Adrenal gland (tissue), 12 donors: ENCODE measurements around the gene MUSK. TPM values are rescaled to one million over a fixed set of nuclear protein-coding genes. Genes with fewer than 3 reads are reported as not detected.

Source experiments
- DNase-seq, 7 donors: peaks; one replicate each; pipeline ENCODE4 v3.0.0-alpha.2; 2019 to 2020
- H3K27ac ChIP-seq, 5 donors: fragments of 200-600 bp; sonication (generic) in 4 of 5; 1 replicate in 3 of 5; 2 replicates in 2 of 5; pipeline versions ENCODE4 v1.5.1 to v1.8.0; 2016 to 2020; ENCODE audit warnings: mild to moderate bottlenecking in 1 of 5
- H3K27me3 ChIP-seq: fragments of 200-600 bp; 2 replicates; pipeline ENCODE4 v1.8.0; 2021
- H3K36me3 ChIP-seq, 2 donors: fragments of 200-600 bp; replicated peaks in 1 of 2; 1 replicate in 1 of 2; 2 replicates in 1 of 2; pipeline versions ENCODE4 v1.5.1 to v1.8.0; 2018 to 2022
- H3K4me1 ChIP-seq, 2 donors: fragments of 200-600 bp; replicated peaks in 1 of 2; 1 replicate in 1 of 2; 2 replicates in 1 of 2; pipeline versions ENCODE4 v1.5.1 to v1.8.0; 2018 to 2021
- H3K4me3 ChIP-seq, 4 donors: fragments of 200-600 bp; sonication (generic) in 3 of 4; one replicate each; pipeline ENCODE4 v1.5.1; 2016 to 2018
- H3K9me3 ChIP-seq, 3 donors: fragments of 200-600 bp; sonication (generic) in 1 of 3; replicated peaks in 1 of 3; 1 replicate in 2 of 3; 2 replicates in 1 of 3; pipeline versions ENCODE4 v1.5.1 to v1.8.0; 2016 to 2021
- CTCF ChIP-seq, 6 experiments: fragments of 450-650 bp in 4 of 6; fragments of 200-600 bp in 2 of 6; sonication (generic) in 1 of 6; IDR thresholded peaks; 1 replicate in 5 of 6; 2 replicates in 1 of 6; pipeline versions ENCODE4 v1.5.1 to v1.8.0; 2016 to 2021; ENCODE audit warnings: antibody characterized with exemption in 6 of 6, mild to moderate bottlenecking in 2 of 6, moderate library complexity in 1 of 6
- POLR2A ChIP-seq, 2 donors: fragments of 450-650 bp; IDR thresholded peaks; one replicate each; pipeline ENCODE4 v1.6.1; 2017; ENCODE audit warnings: antibody characterized with exemption in 2 of 2, mild to moderate bottlenecking in 2 of 2, moderate library complexity in 1 of 2
- WGBS, 4 donors: extraction: QIAGEN DNeasy Blood & Tissue Kit in 2 of 4; methylation state at CpG; one replicate each; pipeline versions ENCODE4 v1.1.5 to v1.1.7; 2013 to 2017; 5-methylcytosine and 5-hydroxymethylcytosine counted together
- intact Hi-C, 2 donors: fragments of 100-400 bp; cut with DNase I; formaldehyde crosslinking; loops; one replicate each; pipeline versions ENCODE4 v1.14.1 to v1.15.0; 2022 to 2023
- polyA plus RNA-seq, 3 donors: library from polyadenylated mRNA; stranded (reverse); fragments of 200-250 nt in 2 of 3; fragments of 350-450 nt in 1 of 3; fragmentation: Illumina TruSeq in 1 of 3; extraction: RNeasy Lipid Tissue Mini Kit (QIAGEN cat#74804) in 1 of 3; gene quantifications; one replicate each; pipeline ENCODE4 v1.2.3, GENCODE V29; 2013 to 2014
- total RNA-seq, 9 donors: library from RNA; depleted of rRNA in 4 of 9; stranded (reverse); fragments of >200 nt in 4 of 9; fragments of 120-200 nt in 1 of 9; fragmentation: NEBNext Ultra II Directional in 1 of 9; extraction: Animal tissue kit (Norgen Biotek cat#: 25700) in 1 of 9; gene quantifications; one replicate each; pipeline versions ENCODE4 v1.1.0 to v1.2.4, GENCODE V29; 2013 to 2023
- donor health status: healthy with polysubstance abuse.
- donor health status: Bipolar disorder and iron deficiency.
- donor health status: DM: yes; HTN: yes; CAD: no.
- donor health status: DM: no; HTN: no; CAD: no.
- donor health status: DM: no; HTN: no; CAD: no.
- donor health status: DM: yes; HTN: yes; CAD: no.

MUSK gene
- total and polyA plus RNA-seq, 12 donors = 0.04 to 5.1 (median 0.15) TPM; not detected in 2

- TF ChIP-seq CTCF (IDR thresholded peaks at IDR 0.05) (no peak), POLR2A (IDR thresholded peaks at IDR 0.05) (no peak)
- no peaks in the 10 kb centered on the region for H3K27me3 ChIP-seq
- no peak overlapping the region for H3K4me3 ChIP-seq
- DNase-seq = no peak
- no peaks in the 10 kb centered on the region for H3K36me3 ChIP-seq
- no peak overlapping the region for H3K27ac ChIP-seq
- H3K9me3 ChIP-seq = no peaks in the 10 kb centered on the region
- H3K4me1 ChIP-seq = no peaks in the 10 kb centered on the region
- intact Hi-C loops = no loop called here
Measured at GRCh38 chr9:110729641-110730040, 61.0 kb downstream of the MUSK start.

- WGBS, 4 donors = 57 to 69% (median 60%) methylated on average over 2 of the region's 2 CpGs
- Histone ChIP-seq H3K27me3 (no peaks in the 10 kb centered on the region), H3K36me3 (no peaks in the 10 kb centered on the region), H3K27ac (no peak overlapping the region), H3K4me1 (no peaks in the 10 kb centered on the region), H3K4me3 (no peak overlapping the region), H3K9me3 (no peaks in the 10 kb centered on the region)
- intact Hi-C loops = no loop called here
- TF ChIP-seq POLR2A (IDR thresholded peaks at IDR 0.05) (no peak), CTCF (IDR thresholded peaks at IDR 0.05) (no peak)
- no peak for DNase-seq
Measured at GRCh38 chr9:110731437-110732028, 62.9 kb downstream of the MUSK start.

- H3K4me1 ChIP-seq = no peaks in the 10 kb centered on the region
Measured at GRCh38 chr9:110738982-110739381, 70.4 kb downstream of the MUSK start.

GRCh38 chr9:110742741-110743371, 74.3 kb downstream of the MUSK start:
- Histone ChIP-seq H3K4me3 (no peak overlapping the region), H3K9me3 (no peaks in the 10 kb centered on the region), H3K27me3 (no peaks in the 10 kb centered on the region), H3K27ac (peak overlapping the region in 3 of 5 donors; percentile 38 to 81 (median 69)), H3K36me3 (no peaks in the 10 kb centered on the region), H3K4me1 (peaks cover 0 to 12% of the 10 kb centered on the region in 2 donors)
- no peak for DNase-seq
- WGBS, 4 donors = 58 to 62% (median 60%) methylated on average over 8 of the region's 8 CpGs
- intact Hi-C loops = no loop called here
- TF ChIP-seq POLR2A (IDR thresholded peaks at IDR 0.05) (no peak), CTCF (IDR thresholded peaks at IDR 0.05) (no peak)

More at GRCh38 chr9:110738982-110739381, 70.4 kb downstream of the MUSK start:
- intact Hi-C loops = no loop called here
- Histone ChIP-seq H3K9me3 (no peaks in the 10 kb centered on the region), H3K27ac (no peak overlapping the region), H3K27me3 (no peaks in the 10 kb centered on the region), H3K4me3 (no peak overlapping the region), H3K36me3 (no peaks in the 10 kb centered on the region)
- no peak for TF ChIP-seq CTCF (IDR thresholded peaks at IDR 0.05)
- no peak for TF ChIP-seq POLR2A (IDR thresholded peaks at IDR 0.05)
- no peak for DNase-seq
